Hematopoietic multipotent progenitor cell treated with erythropoietin and hydrocortisone succinate and interleukin-3 and kit ligand, for 6 days (in vitro differentiated cells): ENCODE data around the gene RNF141.

Experiments
- DNase-seq: peaks from one replicate; pipeline ENCODE4 v3.0.0-alpha.2; 2015

The RNF141 gene

GRCh38 chr11:10478574-10479550 is 62.1 kb downstream of the RNF141 start:
- DNase-seq: no peak

- DNase-seq: peak; percentile 81
These were observed 62.9 kb downstream of the RNF141 start for GRCh38 chr11:10478066-10478465.

GRCh38 chr11:10477690-10478046 is 63.3 kb downstream of the RNF141 start:
- no peak for DNase-seq

- DNase-seq: no peak
These were observed 63.9 kb downstream of the RNF141 start for GRCh38 chr11:10476927-10477689.

- DNase-seq: no peak
These were observed 64.6 kb downstream of the RNF141 start for GRCh38 chr11:10476342-10476741.

GRCh38 chr11:10474551-10474950 is 66.4 kb downstream of the RNF141 start:
- no peak for DNase-seq

GRCh38 chr11:10473371-10473770 is 67.6 kb downstream of the RNF141 start:
- no peak for DNase-seq

- no peak for DNase-seq
These were observed 78.2 kb downstream of the RNF141 start for GRCh38 chr11:10462746-10463300.
